ENCODE data around the gene KHK. TPM values are rescaled to one million over a fixed set of nuclear protein-coding genes. Genes with fewer than 3 reads are reported as not detected.
A peak's percentile ranks its signal among the peaks of the same experiment; 100 is the strongest.

Gene KHK
- total RNA-seq, 1 donor from 2014 or later: 3.4 TPM

- no peak for DNase-seq (ENCODE audit: low spot score)
These were observed 4.4 kb upstream of the KHK start for GRCh38 chr2:27081984-27082772.

GRCh38 chr2:27082773-27083409, 3.7 kb upstream of the KHK start:
- DNase-seq (ENCODE audit: low spot score): no peak

- DNase-seq (ENCODE audit: low spot score): no peak
These were observed 2.9 kb upstream of the KHK start for GRCh38 chr2:27083410-27084296.

GRCh38 chr2:27084297-27085061, 2.1 kb upstream of the KHK start:
- DNase-seq (ENCODE audit: low spot score): no peak

- DNase-seq (ENCODE audit: low spot score): no peak
These were observed 1.4 kb upstream of the KHK start for GRCh38 chr2:27085062-27085672.

- peak; percentile 66 for DNase-seq (ENCODE audit: low spot score)
These were observed 891 bp upstream of the KHK start for GRCh38 chr2:27085673-27086089.

- peak; percentile 95 for DNase-seq (ENCODE audit: low spot score)
These were observed 365 bp upstream of the KHK start for GRCh38 chr2:27086090-27086723.

GRCh38 chr2:27087823-27088410, 1.3 kb downstream of the KHK start:
- DNase-seq (ENCODE audit: low spot score): no peak

GRCh38 chr2:27088634-27089033, 2.1 kb downstream of the KHK start:
- no peak for DNase-seq (ENCODE audit: low spot score)

- DNase-seq (ENCODE audit: low spot score): no peak
These were observed 2.8 kb downstream of the KHK start for GRCh38 chr2:27089111-27089954.

GRCh38 chr2:27091746-27092695, 5.4 kb downstream of the KHK start:
- DNase-seq (ENCODE audit: low spot score): no peak

- DNase-seq (ENCODE audit: low spot score): no peak
These were observed 6.3 kb downstream of the KHK start for GRCh38 chr2:27092696-27093429.

- no peak for DNase-seq (ENCODE audit: low spot score)
These were observed 7.1 kb downstream of the KHK start for GRCh38 chr2:27093430-27094352.

- DNase-seq (ENCODE audit: low spot score): no peak
These were observed 7.9 kb downstream of the KHK start for GRCh38 chr2:27094353-27094984.

GRCh38 chr2:27095427-27095744, 8.8 kb downstream of the KHK start:
- DNase-seq (ENCODE audit: low spot score): no peak

Data from umbilical cord (tissue), 2 donors.